GM12878 (cell line): ENCODE results near the gene POLN. TPM values are rescaled to one million over a fixed set of nuclear protein-coding genes. Genes with fewer than 3 reads are reported as not detected.

Source experiments
- ATAC-seq: fragments of 200-7000 bp; cut with Tn5 transposase; 3 replicates; pipeline ENCODE4 v1.9.1; 2020; ENCODE audit warnings: mild to moderate bottlenecking, moderate library complexity
- BruUV-seq: library from RNA; stranded (reverse); fragments of 400-500 nt; replicated peaks from 2 replicates; lab custom pipeline; 2021; lab: Mats Ljungman, UMichigan
- CTCF ChIA-PET: fragments of 300-600 bp; sonication (Branson Sonifier 250); formaldehyde crosslinking; extraction: SDS; loops from one replicate; lab custom pipeline; 2021; ENCODE audit warnings: inconsistent platforms; lab: Yijun Ruan, JAX
- POLR2A ChIA-PET: fragments of 350-600 bp; formaldehyde crosslinking; extraction: SDS; loops from one replicate; lab custom pipeline; 2021; ENCODE audit warnings: inconsistent platforms; lab: Charles Lee
- RAD21 ChIA-PET: fragments of 300-600 bp; sonication (Branson Sonifier 250); formaldehyde crosslinking; loops from one replicate; lab custom pipeline; 2023; ENCODE audit warnings: antibody characterized with exemption; ENCODE audit not compliant: unreplicated experiment; lab: Charles Lee
- SMC1A ChIA-PET: fragments of 300-600 bp; sonication (Branson Sonifier 250); formaldehyde crosslinking; loops from one replicate; lab custom pipeline; 2023; ENCODE audit not compliant: unreplicated experiment, uncharacterized antibody; lab: Charles Lee
- DNase-seq: peaks from one replicate; pipeline ENCODE4 v3.0.0-alpha.2; 2011; ENCODE audit warnings: low read depth, low spot score
- FAIRE-seq: peaks from 3 replicates; lab custom pipeline; 2011; peaks lifted over from hg19 to GRCh38; lab: Jason Lieb, UNC
- H2AFZ ChIP-seq: 2 replicates; pipeline ENCODE4 v1.6.0; 2011; ENCODE audit warnings: low read depth, low read length, control low read depth; ENCODE audit not compliant: control insufficient read depth
- H3K27ac ChIP-seq: 2 replicates; pipeline ENCODE4 v1.5.1; 2011; ENCODE audit warnings: control low read depth; ENCODE audit not compliant: control insufficient read depth, insufficient read depth
- H3K27me3 ChIP-seq, 2 experiments: replicated peaks in 1 of 2; 2 replicates each; pipeline versions ENCODE4 v1.6.0 to v1.6.1; 2011; ENCODE audit warnings: low read length in 1 of 2; ENCODE audit not compliant: control insufficient read depth in 2 of 2, insufficient read depth in 2 of 2
- H3K36me3 ChIP-seq, 2 experiments: 2 replicates each; pipeline ENCODE4 v1.5.1; 2011; ENCODE audit warnings: low read length in 1 of 2; ENCODE audit not compliant: control insufficient read depth in 2 of 2, insufficient read depth in 2 of 2
- H3K4me1 ChIP-seq: 2 replicates; pipeline ENCODE4 v1.6.1; 2011; ENCODE audit warnings: mild to moderate bottlenecking, low read length, moderate library complexity, mixed read lengths; ENCODE audit not compliant: control insufficient read depth, insufficient read depth
- H3K4me2 ChIP-seq: 2 replicates; pipeline ENCODE4 v1.6.0; 2011; ENCODE audit warnings: control low read depth; ENCODE audit not compliant: control insufficient read depth, insufficient read depth
- H3K4me3 ChIP-seq: fragments of 200-600 bp; sonication (generic); 2 replicates; pipeline ENCODE4 v1.5.1; 2016
- H3K79me2 ChIP-seq: 2 replicates; pipeline ENCODE4 v1.6.0; 2011; ENCODE audit warnings: low read length; ENCODE audit not compliant: control insufficient read depth, insufficient read depth
- H3K9ac ChIP-seq: 2 replicates; pipeline ENCODE4 v1.8.0; 2011; ENCODE audit warnings: low read length, control low read depth, mixed read lengths; ENCODE audit not compliant: control insufficient read depth, insufficient read depth
- H3K9me3 ChIP-seq: replicated peaks from 3 replicates; pipeline ENCODE4 v1.5.1; 2011; ENCODE audit warnings: mild to moderate bottlenecking, low read length; ENCODE audit not compliant: control insufficient read depth, insufficient read depth
- H4K20me1 ChIP-seq: 2 replicates; pipeline ENCODE4 v1.6.0; 2011; ENCODE audit not compliant: control insufficient read depth, insufficient read depth
- ATF7 ChIP-seq: fragments of 450-650 bp; IDR thresholded peaks from 2 replicates; pipeline ENCODE4 v1.6.1; 2016; ENCODE audit warnings: low read depth, mild to moderate bottlenecking
- ELK1 ChIP-seq: IDR thresholded peaks from 2 replicates; pipeline ENCODE4 v1.6.1; 2012; ENCODE audit warnings: low read depth, low read length, improper control_type of control experiment
- FOS ChIP-seq: IDR thresholded peaks from 3 replicates; pipeline ENCODE4 v1.6.1; 2011; ENCODE audit warnings: borderline replicate concordance; ENCODE audit not compliant: insufficient read length; ENCODE audit errors: extremely low read depth
- IRF5 ChIP-seq: fragments of 450-650 bp; IDR thresholded peaks from 2 replicates; pipeline ENCODE4 v1.6.1; 2017; ENCODE audit warnings: borderline replicate concordance
- NFYA ChIP-seq: IDR thresholded peaks from 2 replicates; pipeline ENCODE4 v1.6.1; 2011; ENCODE audit warnings: low read depth, mild to moderate bottlenecking, low read length, improper control_type of control experiment, borderline replicate concordance
- NRF1 ChIP-seq: conservative IDR thresholded peaks from 2 replicates; pipeline ENCODE4 v1.6.1; 2011; ENCODE audit warnings: mild to moderate bottlenecking, low read depth, low read length, improper control_type of control experiment
- PAX8 ChIP-seq: fragments of 450-650 bp; IDR thresholded peaks from 2 replicates; pipeline ENCODE4 v1.6.1; 2017; ENCODE audit warnings: mild to moderate bottlenecking, moderate library complexity
- POLR2A ChIP-seq: IDR thresholded peaks from 2 replicates; pipeline ENCODE4 v1.6.1; 2011; ENCODE audit warnings: low read depth, mild to moderate bottlenecking, low read length
- RCOR1 ChIP-seq: conservative IDR thresholded peaks from 2 replicates; pipeline ENCODE4 v1.6.1; 2012; ENCODE audit warnings: low read depth, low read length, improper control_type of control experiment
- SMARCA5 ChIP-seq: fragments of 450-650 bp; IDR thresholded peaks from 2 replicates; pipeline ENCODE4 v1.6.1; 2017; ENCODE audit warnings: mild to moderate bottlenecking
- TAF1 ChIP-seq: IDR thresholded peaks from 2 replicates; pipeline ENCODE4 v1.6.1; 2011; ENCODE audit warnings: mild to moderate bottlenecking, low read depth, low read length, borderline replicate concordance
- ZNF207 ChIP-seq: fragments of 450-650 bp; IDR thresholded peaks from 2 replicates; pipeline ENCODE4 v1.6.1; 2014; ENCODE audit warnings: antibody characterized with exemption, mild to moderate bottlenecking, borderline replicate concordance
- WGBS: methylation state at CpG from one replicate; pipeline ENCODE4 v1.1.6; 2016; ENCODE audit warnings: low lambda C conversion rate; ENCODE audit not compliant: insufficient replicate concordance, insufficient coverage; ENCODE audit errors: missing lambda C conversion rate; 5-methylcytosine and 5-hydroxymethylcytosine counted together
- in situ Hi-C: fragments of 300-500 bp; cut with MboI; formaldehyde crosslinking; loops from 9 replicates; pipeline ENCODE4 v1.14.3; 2018; ENCODE audit warnings: mixed read lengths
- intact Hi-C: fragments of 100-400 bp; cut with micrococcal nuclease; formaldehyde crosslinking; loops from one replicate; pipeline ENCODE4 v1.14.2; 2022; ENCODE audit not compliant: unreplicated experiment
- polyA plus RNA-seq, 11 experiments: library from polyadenylated mRNA; depleted of rRNA in 4 of 11; unstranded in 6 of 11; stranded (reverse) in 5 of 11; fragments of >200 nt; fragmentation: Nextera tagmentation in 4 of 11; fragmentation: Illumina TruSeq in 1 of 11; extraction: Ambion mirVana in 4 of 11; extraction: Trizol in 1 of 11; gene quantifications; 1 replicate in 1 of 11; 2 replicates in 10 of 11; pipeline versions ENCODE4 v1.2.1 to v1.2.3, GENCODE V29; 2011 to 2016; ENCODE audit warnings: inconsistent platforms in 2 of 11, missing spikeins in 2 of 11, low read depth in 1 of 11
- total RNA-seq, 4 experiments: library from RNA; depleted of rRNA in 3 of 4; stranded (reverse); fragments of >200 nt in 3 of 4; fragmentation: Illumina TruSeq in 1 of 4; extraction: Trizol in 1 of 4; gene quantifications; 2 replicates each; pipeline versions ENCODE4 v1.2.1 to v1.2.3, GENCODE V29; 2013 to 2021
- TF ChIP-seq, protein P1 (sequence below): fragments of 450-650 bp; IDR thresholded peaks from 2 replicates; pipeline ENCODE4 v1.6.1; 2018; ENCODE audit warnings: mild to moderate bottlenecking, low read depth, moderate library complexity; ENCODE audit not compliant: partially characterized antibody
- TF ChIP-seq, protein P2 (sequence below): fragments of 450-650 bp; IDR thresholded peaks from 2 replicates; pipeline ENCODE4 v1.6.1; 2017; ENCODE audit warnings: mild to moderate bottlenecking

Gene POLN
- total and polyA plus RNA-seq, 10 of the 15 experiments (the other 5 are each of a cell fraction or from before 2014, with no cell fraction given), result 0.09 to 2.0 (median 0.95) TPM; not detected in 1

- CTCF ChIA-PET, result interaction anchor here (0.7 kb wide), 1 partner anchor 366 kb away, joined by 3 read pairs; no protein-coding TSS in a partner anchor
- in situ Hi-C loops (no loop called here), intact Hi-C loops (loop anchor here (10.0 kb wide), 1 partner anchor 809 kb away; the partner anchor contains the start of genes HTT and HTT-AS)
- H3K4me1 ChIP-seq, result no peaks in the 10 kb centered on the region; the same call in 1 of the 2 replicates
- 40% methylated on average over 16 of the region's 19 CpGs for WGBS
- H3K9me3 ChIP-seq, result no peaks in the 10 kb centered on the region
- no peak overlapping the region for H3K27ac ChIP-seq
- POLR2A ChIA-PET, result no interaction called here
- ATAC-seq (no peak), DNase-seq (no peak), FAIRE-seq (no peak)
- BruUV-seq, result no TSS peak
- no peaks in the 10 kb centered on the region for H3K27me3 ChIP-seq
- H2AFZ ChIP-seq, result no peak overlapping the region
- H3K4me3 ChIP-seq, result no peak overlapping the region
- TF ChIP-seq TAF1 (no peak), POLR2A (no peak), ATF7 (no peak), IRF5 (no peak), ZNF207 (no peak), PAX8 (no peak), NRF1 (no peak), ELK1 (no peak), SMARCA5 (no peak), FOS (no peak), NFYA (no peak), RCOR1 (no peak)
- TF ChIP-seq, protein P1, sequence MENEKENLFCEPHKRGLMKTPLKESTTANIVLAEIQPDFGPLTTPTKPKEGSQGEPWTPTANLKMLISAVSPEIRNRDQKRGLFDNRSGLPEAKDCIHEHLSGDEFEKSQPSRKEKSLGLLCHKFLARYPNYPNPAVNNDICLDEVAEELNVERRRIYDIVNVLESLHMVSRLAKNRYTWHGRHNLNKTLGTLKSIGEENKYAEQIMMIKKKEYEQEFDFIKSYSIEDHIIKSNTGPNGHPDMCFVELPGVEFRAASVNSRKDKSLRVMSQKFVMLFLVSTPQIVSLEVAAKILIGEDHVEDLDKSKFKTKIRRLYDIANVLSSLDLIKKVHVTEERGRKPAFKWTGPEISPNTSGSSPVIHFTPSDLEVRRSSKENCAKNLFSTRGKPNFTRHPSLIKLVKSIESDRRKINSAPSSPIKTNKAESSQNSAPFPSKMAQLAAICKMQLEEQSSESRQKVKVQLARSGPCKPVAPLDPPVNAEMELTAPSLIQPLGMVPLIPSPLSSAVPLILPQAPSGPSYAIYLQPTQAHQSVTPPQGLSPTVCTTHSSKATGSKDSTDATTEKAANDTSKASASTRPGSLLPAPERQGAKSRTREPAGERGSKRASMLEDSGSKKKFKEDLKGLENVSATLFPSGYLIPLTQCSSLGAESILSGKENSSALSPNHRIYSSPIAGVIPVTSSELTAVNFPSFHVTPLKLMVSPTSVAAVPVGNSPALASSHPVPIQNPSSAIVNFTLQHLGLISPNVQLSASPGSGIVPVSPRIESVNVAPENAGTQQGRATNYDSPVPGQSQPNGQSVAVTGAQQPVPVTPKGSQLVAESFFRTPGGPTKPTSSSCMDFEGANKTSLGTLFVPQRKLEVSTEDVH, result no peak
- TF ChIP-seq, protein P2, sequence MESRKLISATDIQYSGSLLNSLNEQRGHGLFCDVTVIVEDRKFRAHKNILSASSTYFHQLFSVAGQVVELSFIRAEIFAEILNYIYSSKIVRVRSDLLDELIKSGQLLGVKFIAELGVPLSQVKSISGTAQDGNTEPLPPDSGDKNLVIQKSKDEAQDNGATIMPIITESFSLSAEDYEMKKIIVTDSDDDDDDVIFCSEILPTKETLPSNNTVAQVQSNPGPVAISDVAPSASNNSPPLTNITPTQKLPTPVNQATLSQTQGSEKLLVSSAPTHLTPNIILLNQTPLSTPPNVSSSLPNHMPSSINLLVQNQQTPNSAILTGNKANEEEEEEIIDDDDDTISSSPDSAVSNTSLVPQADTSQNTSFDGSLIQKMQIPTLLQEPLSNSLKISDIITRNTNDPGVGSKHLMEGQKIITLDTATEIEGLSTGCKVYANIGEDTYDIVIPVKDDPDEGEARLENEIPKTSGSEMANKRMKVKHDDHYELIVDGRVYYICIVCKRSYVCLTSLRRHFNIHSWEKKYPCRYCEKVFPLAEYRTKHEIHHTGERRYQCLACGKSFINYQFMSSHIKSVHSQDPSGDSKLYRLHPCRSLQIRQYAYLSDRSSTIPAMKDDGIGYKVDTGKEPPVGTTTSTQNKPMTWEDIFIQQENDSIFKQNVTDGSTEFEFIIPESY, result no peak
- no peaks in the 10 kb centered on the region for H3K36me3 ChIP-seq
- no peaks in the 10 kb centered on the region for H4K20me1 ChIP-seq
- no peak overlapping the region for H3K4me2 ChIP-seq
- SMC1A ChIA-PET, result no interaction called here
- H3K9ac ChIP-seq, result no peak overlapping the region
- peaks cover 7% of the 10 kb centered on the region for H3K79me2 ChIP-seq
- RAD21 ChIA-PET, result no interaction called here
Measured at GRCh38 chr4:2265113-2266110, 23.5 kb upstream of the POLN start.
